Mesothelial cell of epicardium (in vitro differentiated cells): ENCODE results near the gene PECR. TPM values are rescaled to one million over a fixed set of nuclear protein-coding genes. Genes with fewer than 3 reads are reported as not detected.

Experiments
- DNase-seq, 2 experiments: peaks; one replicate each; pipeline ENCODE4 v3.0.0; 2021; ENCODE audit warnings: low spot score in 2 of 2; ENCODE audit not compliant: unreplicated experiment in 2 of 2
- H3K27ac Mint-ChIP-seq: 2 replicates; pipeline ENCODE4 v1.8.0; 2021; ENCODE audit warnings: mixed read lengths
- H3K27me3 Mint-ChIP-seq: 2 replicates; pipeline ENCODE4 v1.8.0; 2021; ENCODE audit warnings: low read depth, mixed read lengths
- H3K36me3 Mint-ChIP-seq: 2 replicates; pipeline ENCODE4 v1.8.0; 2021; ENCODE audit warnings: mixed read lengths
- H3K4me1 Mint-ChIP-seq: 2 replicates; pipeline ENCODE4 v1.8.0; 2021; ENCODE audit warnings: mixed read lengths
- H3K4me3 Mint-ChIP-seq: 2 replicates; pipeline ENCODE4 v1.8.0; 2021; ENCODE audit warnings: mild to moderate bottlenecking, moderate library complexity, mixed read lengths
- H3K9me3 Mint-ChIP-seq: 2 replicates; pipeline ENCODE4 v1.8.0; 2021; ENCODE audit warnings: mixed read lengths
- total RNA-seq: library from RNA; stranded (reverse); gene quantifications from 3 replicates; pipeline ENCODE4 v1.2.1, GENCODE V29; 2021
- TF ChIP-seq, protein P1 (sequence below): fragments of 200-600 bp; sonication (generic); IDR thresholded peaks from one replicate; pipeline ENCODE4 v1.5.0; 2021; ENCODE audit warnings: antibody characterized with exemption; ENCODE audit not compliant: unreplicated experiment

PECR gene
- total RNA-seq, 1 donor from 2014 or later: 9.3 TPM

DNA sequence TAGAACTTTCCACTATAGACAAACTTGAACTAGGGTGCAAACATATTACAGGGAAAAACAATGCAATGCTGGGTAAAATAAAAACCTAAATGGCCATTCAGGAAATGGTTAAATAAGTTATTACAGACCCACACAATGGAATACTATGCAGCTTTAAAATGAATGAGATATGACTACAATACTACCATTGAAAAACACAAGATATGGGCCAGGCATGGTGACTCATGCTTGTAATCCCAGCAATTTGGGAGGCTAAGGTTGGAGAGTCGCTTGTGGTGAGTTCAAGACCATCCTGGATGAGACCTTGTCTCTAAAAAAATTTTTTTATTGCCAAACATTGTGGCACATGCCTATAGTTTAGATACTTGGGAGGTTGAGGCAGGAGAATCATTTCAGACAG lies 6.8 kb downstream of the PECR start:
- no peaks in the 10 kb centered on the region for H3K36me3 Mint-ChIP-seq
- H3K27me3 Mint-ChIP-seq: no peaks in the 10 kb centered on the region
- TF ChIP-seq, protein P1, sequence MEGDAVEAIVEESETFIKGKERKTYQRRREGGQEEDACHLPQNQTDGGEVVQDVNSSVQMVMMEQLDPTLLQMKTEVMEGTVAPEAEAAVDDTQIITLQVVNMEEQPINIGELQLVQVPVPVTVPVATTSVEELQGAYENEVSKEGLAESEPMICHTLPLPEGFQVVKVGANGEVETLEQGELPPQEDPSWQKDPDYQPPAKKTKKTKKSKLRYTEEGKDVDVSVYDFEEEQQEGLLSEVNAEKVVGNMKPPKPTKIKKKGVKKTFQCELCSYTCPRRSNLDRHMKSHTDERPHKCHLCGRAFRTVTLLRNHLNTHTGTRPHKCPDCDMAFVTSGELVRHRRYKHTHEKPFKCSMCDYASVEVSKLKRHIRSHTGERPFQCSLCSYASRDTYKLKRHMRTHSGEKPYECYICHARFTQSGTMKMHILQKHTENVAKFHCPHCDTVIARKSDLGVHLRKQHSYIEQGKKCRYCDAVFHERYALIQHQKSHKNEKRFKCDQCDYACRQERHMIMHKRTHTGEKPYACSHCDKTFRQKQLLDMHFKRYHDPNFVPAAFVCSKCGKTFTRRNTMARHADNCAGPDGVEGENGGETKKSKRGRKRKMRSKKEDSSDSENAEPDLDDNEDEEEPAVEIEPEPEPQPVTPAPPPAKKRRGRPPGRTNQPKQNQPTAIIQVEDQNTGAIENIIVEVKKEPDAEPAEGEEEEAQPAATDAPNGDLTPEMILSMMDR: no peak
- no peaks in the 10 kb centered on the region for H3K4me1 Mint-ChIP-seq
- H3K4me3 Mint-ChIP-seq: no peak overlapping the region
- H3K27ac Mint-ChIP-seq: no peak overlapping the region
- no peak for DNase-seq
- H3K9me3 Mint-ChIP-seq: no peaks in the 10 kb centered on the region

DNA sequence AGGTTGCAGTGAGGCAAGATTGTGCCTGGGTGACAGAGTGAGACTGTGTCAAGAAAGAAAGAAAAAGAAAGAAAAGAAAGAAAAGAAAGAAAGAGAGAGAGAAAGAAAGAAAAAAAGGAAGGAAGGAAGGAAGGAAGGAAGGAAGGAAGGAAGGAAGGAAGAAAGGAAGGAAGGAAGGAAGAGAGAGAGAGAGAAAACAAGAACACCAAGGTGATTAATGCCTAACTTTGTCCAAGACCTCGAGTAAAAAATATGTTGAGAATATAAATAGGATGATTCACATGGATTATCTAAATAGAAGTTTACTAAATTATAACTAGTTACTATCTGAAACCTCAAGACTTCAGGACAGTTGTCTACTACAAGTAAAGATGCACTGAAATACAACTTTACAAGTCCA lies 7.2 kb downstream of the PECR start:
- no peak overlapping the region for H3K4me3 Mint-ChIP-seq
- TF ChIP-seq, protein P1: no peak
- no peaks in the 10 kb centered on the region for H3K9me3 Mint-ChIP-seq
- no peaks in the 10 kb centered on the region for H3K36me3 Mint-ChIP-seq
- H3K4me1 Mint-ChIP-seq: no peaks in the 10 kb centered on the region
- DNase-seq: no peak
- no peaks in the 10 kb centered on the region for H3K27me3 Mint-ChIP-seq
- H3K27ac Mint-ChIP-seq: no peak overlapping the region

DNA sequence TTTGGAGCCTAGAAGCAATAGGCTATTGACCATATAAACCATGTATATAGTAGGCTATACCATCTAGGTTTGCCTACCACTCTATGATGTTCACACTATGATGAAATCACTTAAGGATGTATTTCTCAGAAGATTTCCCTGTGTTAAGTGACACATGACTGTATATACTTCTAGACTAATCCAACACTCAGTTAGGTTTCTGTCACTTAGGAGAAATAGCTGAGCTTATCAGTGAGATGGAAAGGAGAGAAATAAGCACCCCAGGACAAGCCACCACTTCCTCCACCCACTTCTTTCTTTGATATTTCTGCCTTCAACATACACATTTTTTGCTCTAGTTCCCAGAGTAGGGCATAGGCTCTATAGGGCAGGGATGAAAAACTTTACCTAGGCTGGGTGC lies 7.8 kb downstream of the PECR start:
- Mint-ChIP-seq H3K4me1 (no peaks in the 10 kb centered on the region), H3K9me3 (no peaks in the 10 kb centered on the region), H3K36me3 (no peaks in the 10 kb centered on the region), H3K27me3 (no peaks in the 10 kb centered on the region), H3K27ac (no peak overlapping the region), H3K4me3 (no peak overlapping the region)
- TF ChIP-seq, protein P1: no peak
- no peak for DNase-seq

DNA sequence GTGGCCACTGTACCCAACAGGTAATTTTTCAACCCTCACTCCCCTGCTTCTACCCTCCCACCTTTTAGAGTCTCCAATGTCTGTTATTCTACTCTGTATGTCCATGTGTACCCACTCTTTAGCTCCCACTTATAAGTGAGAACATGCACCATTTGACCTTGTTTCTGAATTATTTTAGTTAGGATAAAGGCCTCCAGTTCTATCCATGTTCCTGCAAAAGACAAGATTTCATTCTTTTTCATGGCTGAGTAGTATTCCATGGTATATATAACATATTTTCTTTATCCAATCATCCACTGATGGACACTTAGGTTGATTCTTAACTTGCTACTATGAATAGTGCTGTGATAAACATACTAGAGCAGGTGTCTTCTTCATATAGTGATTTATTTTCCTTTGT lies 9.1 kb downstream of the PECR start:
- no peak overlapping the region for H3K4me3 Mint-ChIP-seq
- H3K9me3 Mint-ChIP-seq: no peaks in the 10 kb centered on the region
- H3K27ac Mint-ChIP-seq: no peak overlapping the region

DNA sequence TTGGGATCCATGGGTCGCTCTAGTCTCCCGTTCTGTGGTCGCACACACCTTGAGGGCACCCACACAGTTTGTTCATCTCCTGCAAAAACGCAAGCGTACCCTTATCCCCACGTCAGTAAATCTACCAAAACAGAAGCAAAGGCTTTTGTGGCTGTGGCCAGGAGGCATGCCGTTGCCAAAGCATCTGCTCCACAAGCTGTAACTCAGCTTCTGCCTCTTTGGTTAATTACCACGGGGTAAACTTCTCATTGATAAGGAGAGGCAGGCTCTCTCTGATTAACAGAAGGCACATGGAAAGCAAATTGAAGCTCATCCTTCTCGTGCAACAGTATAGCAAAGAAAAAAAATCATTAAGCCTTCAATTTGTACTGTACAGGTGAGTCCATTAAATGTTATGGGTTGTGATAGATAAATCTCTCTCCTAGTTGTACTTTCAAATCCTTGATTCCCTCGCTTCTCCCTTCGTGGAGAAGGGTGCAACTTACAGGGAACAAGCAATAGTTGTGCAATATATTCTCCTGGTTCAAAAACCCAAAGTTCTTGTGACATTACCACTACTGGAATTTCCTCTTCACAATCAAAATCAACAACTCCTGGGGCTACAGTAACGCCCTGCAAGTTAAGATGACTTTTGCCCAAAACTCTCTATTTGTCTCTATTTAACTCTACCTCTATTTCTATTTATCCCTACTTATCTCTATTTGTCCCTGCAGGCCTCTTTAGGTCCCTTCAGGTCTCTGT lies 10.3 kb downstream of the PECR start:
- H3K4me1 Mint-ChIP-seq: no peaks in the 10 kb centered on the region
- no peak for DNase-seq
- H3K36me3 Mint-ChIP-seq: no peaks in the 10 kb centered on the region
- no peaks in the 10 kb centered on the region for H3K9me3 Mint-ChIP-seq
- H3K4me3 Mint-ChIP-seq: no peak overlapping the region
- no peak overlapping the region for H3K27ac Mint-ChIP-seq
- no peaks in the 10 kb centered on the region for H3K27me3 Mint-ChIP-seq
- TF ChIP-seq, protein P1: no peak

More for the DNA sequence above, 9.1 kb downstream of the PECR start:
- Mint-ChIP-seq H3K4me1 (no peaks in the 10 kb centered on the region), H3K27me3 (no peaks in the 10 kb centered on the region), H3K36me3 (no peaks in the 10 kb centered on the region)
- TF ChIP-seq, protein P1: no peak
- DNase-seq: no peak

DNA sequence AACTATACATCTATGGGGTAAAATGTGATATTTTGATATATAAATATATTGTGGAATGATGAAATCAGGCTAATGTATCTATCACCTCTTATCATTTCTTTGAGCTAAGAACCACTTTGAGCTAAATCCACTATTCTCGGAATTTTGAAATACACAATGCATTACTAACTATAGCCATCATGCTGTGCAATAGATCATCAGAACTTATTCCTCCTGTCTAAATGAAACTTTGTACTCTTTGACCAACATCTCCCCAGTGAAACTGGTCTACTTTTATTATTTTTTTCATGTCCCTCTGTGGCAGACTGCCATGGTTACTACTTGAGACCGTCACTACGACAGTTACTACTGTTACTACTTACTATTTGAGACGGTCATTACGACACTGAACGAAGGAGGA lies 11.4 kb downstream of the PECR start:
- Mint-ChIP-seq H3K4me3 (no peak overlapping the region), H3K36me3 (no peaks in the 10 kb centered on the region), H3K27ac (no peak overlapping the region), H3K9me3 (no peaks in the 10 kb centered on the region), H3K4me1 (no peaks in the 10 kb centered on the region), H3K27me3 (no peaks in the 10 kb centered on the region)
- DNase-seq: no peak
- TF ChIP-seq, protein P1: no peak
